Measurements from ENCODE around the gene POLR3K.
A peak's percentile ranks its signal among the peaks of the same experiment; 100 is the strongest.

The POLR3K gene

DNA sequence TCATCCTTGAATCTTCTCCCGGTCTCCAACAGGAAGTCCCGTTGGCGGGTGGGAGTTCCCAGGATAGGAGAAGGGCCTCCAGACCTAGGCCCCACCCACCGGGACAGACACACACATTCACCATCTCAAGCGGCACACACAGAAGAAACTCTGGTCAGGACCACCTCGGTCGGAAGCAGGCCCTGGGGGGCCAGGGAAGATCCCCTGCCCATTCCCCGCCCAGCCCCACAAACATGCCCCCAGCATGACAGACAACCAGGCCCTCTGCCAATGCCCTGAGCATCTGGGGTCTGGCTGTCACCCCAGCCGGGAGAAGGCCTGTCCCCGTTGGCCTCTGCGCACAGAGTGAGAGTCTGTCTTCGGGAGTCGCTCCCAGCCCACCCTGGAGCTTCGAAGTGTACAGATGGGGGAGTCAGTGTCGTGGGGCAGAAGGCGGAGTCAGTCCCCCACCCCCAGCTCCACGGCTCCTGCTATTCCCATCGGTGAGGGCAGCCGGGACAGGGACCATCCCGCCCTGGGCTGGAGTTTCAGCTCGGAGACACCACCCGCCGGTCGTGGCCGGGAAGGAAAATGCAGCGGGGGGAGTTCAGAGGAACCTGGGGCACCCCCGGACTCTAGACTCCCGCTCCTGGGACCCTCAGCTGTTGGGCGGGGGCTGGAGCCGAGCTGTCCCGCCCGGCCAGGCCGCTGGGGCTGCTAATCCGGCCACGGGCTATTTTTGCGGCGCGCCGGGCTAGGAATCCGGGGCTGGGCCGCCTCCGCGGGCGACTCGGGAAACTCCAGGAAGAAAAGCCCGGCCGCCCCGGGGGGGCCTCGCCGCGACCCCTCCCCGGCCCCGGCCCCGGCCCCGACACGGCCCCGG lies 18.4 kb upstream of the POLR3K start (continued):
- TF ChIP-seq ZNF660 (tag by site-specific recombination; IDR thresholded peaks at IDR 0.05) (no peak), ZNF350 (tag by site-specific recombination; IDR thresholded peaks at IDR 0.05) (no peak), SCRT1 (tag by site-specific recombination; IDR thresholded peaks at IDR 0.05; ENCODE audit: borderline replicate concordance) (no peak), ZNF621 (tag by site-specific recombination; IDR thresholded peaks at IDR 0.05) (no peak), ZNF561 (tag by site-specific recombination; IDR thresholded peaks at IDR 0.05; ENCODE audit: borderline replicate concordance) (peak; percentile 65; the same call in 1 of the 2 replicates), SP3 (tag by site-specific recombination; IDR thresholded peaks at IDR 0.05) (peak; percentile 53), ZNF791 (tag by site-specific recombination; IDR thresholded peaks at IDR 0.05) (no peak), ZFHX2 (tag by site-specific recombination; conservative IDR thresholded peaks at IDR 0.05) (no peak; the same call in 1 of the 2 replicates), ZNF398 (tag by site-specific recombination; IDR thresholded peaks at IDR 0.05) (peak; percentile 34; the same call in 1 of the 2 replicates), CTCF (tag by site-specific recombination; IDR thresholded peaks at IDR 0.05) (peak; percentile 25; the same call in 1 of the 2 replicates), GLI4 (tag by site-specific recombination; IDR thresholded peaks at IDR 0.05) (no peak), ZBTB21 (tag by site-specific recombination; IDR thresholded peaks at IDR 0.05) (peak; percentile 15; the same call in 1 of the 2 replicates), ZNF768 (tag by site-specific recombination; IDR thresholded peaks at IDR 0.05) (no peak), ZNF214 (tag by site-specific recombination; IDR thresholded peaks at IDR 0.05; ENCODE audit: borderline replicate concordance) (no peak), GLIS2 (tag by site-specific recombination; IDR thresholded peaks at IDR 0.05) (peak; percentile 91), ZNF692 (tag by site-specific recombination; IDR thresholded peaks at IDR 0.05) (no peak), INSM2 (tag by site-specific recombination; IDR thresholded peaks at IDR 0.05) (no peak), OVOL3 (tag by site-specific recombination; IDR thresholded peaks at IDR 0.05) (no peak), ZNF140 (tag by site-specific recombination; IDR thresholded peaks at IDR 0.05) (no peak), ZNF664 (tag by site-specific recombination; IDR thresholded peaks at IDR 0.05) (no peak), ZBTB17 (tag by site-specific recombination; IDR thresholded peaks at IDR 0.05) (peak; percentile 71), EGR2 (tag by site-specific recombination; IDR thresholded peaks at IDR 0.05; ENCODE audit: low read depth) (no peak), ZNF16 (tag by site-specific recombination; IDR thresholded peaks at IDR 0.05; ENCODE audit: low read depth) (no peak), IKZF3 (tag by site-specific recombination; IDR thresholded peaks at IDR 0.05) (peak; percentile 61), ZNF26 (tag by site-specific recombination; IDR thresholded peaks at IDR 0.05) (no peak), SP2 (tag by site-specific recombination; IDR thresholded peaks at IDR 0.05) (peak; percentile 75), ZNF423 (tag by site-specific recombination; IDR thresholded peaks at IDR 0.05) (no peak), ZNF341 (tag by site-specific recombination; IDR thresholded peaks at IDR 0.05; ENCODE audit: low read depth) (peak; percentile 65)

All from HEK293 (cell line).